HEK293T (cell line): ENCODE measurements around the gene PRKAR1B.

Experiments used
- CTCF ChIA-PET: fragments of 350-600 bp; formaldehyde crosslinking; extraction: SDS; loops from one replicate; lab custom pipeline; 2021; ENCODE audit warnings: antibody characterized with exemption, inconsistent platforms; lab: Yijun Ruan, JAX
- POLR2A ChIA-PET: fragments of 350-600 bp; formaldehyde crosslinking; extraction: SDS; loops from one replicate; lab custom pipeline; 2020; ENCODE audit warnings: antibody characterized with exemption, inconsistent platforms; lab: Yijun Ruan, JAX
- DNase-seq: peaks from one replicate; pipeline ENCODE4 v3.0.0; 2012; ENCODE audit warnings: mixed read lengths; ENCODE audit errors: extremely low spot score
- ARNT ChIP-seq: fragments of 450-650 bp; IDR thresholded peaks from 2 replicates; pipeline ENCODE4 v1.6.1; 2017; ENCODE audit warnings: mild to moderate bottlenecking
- BHLHE40 ChIP-seq: fragments of 450-650 bp; IDR thresholded peaks from 2 replicates; pipeline ENCODE4 v1.6.1; 2016; ENCODE audit warnings: mild to moderate bottlenecking, moderate library complexity, borderline replicate concordance
- CTBP1 ChIP-seq: fragments of 450-650 bp; IDR thresholded peaks from 2 replicates; pipeline ENCODE4 v1.6.1; 2016; ENCODE audit warnings: borderline replicate concordance
- ELF4 ChIP-seq: fragments of 450-650 bp; IDR thresholded peaks from 2 replicates; pipeline ENCODE4 v1.6.1; 2017; ENCODE audit warnings: antibody characterized with exemption
- FOXA1 ChIP-seq: fragments of 450-650 bp; IDR thresholded peaks from 2 replicates; pipeline ENCODE4 v1.6.1; 2016; ENCODE audit warnings: mild to moderate bottlenecking
- FOXK2 ChIP-seq: fragments of 450-650 bp; IDR thresholded peaks from 2 replicates; pipeline ENCODE4 v1.6.1; 2016; ENCODE audit warnings: mild to moderate bottlenecking
- FOXM1 ChIP-seq: fragments of 450-650 bp; IDR thresholded peaks from 2 replicates; pipeline ENCODE4 v1.6.1; 2017; ENCODE audit warnings: mild to moderate bottlenecking, borderline replicate concordance
- HDGF ChIP-seq: fragments of 450-650 bp; IDR thresholded peaks from 2 replicates; pipeline ENCODE4 v1.6.1; 2017; ENCODE audit warnings: antibody characterized with exemption, borderline replicate concordance
- L3MBTL2 ChIP-seq: fragments of 450-650 bp; conservative IDR thresholded peaks from 2 replicates; pipeline ENCODE4 v1.6.1; 2016; ENCODE audit warnings: mild to moderate bottlenecking
- LEF1 ChIP-seq: fragments of 450-650 bp; IDR thresholded peaks from 2 replicates; pipeline ENCODE4 v1.6.1; 2017; ENCODE audit warnings: mild to moderate bottlenecking, borderline replicate concordance
- NFRKB ChIP-seq: fragments of 450-650 bp; IDR thresholded peaks from 2 replicates; pipeline ENCODE4 v1.6.1; 2016; ENCODE audit warnings: mild to moderate bottlenecking, moderate library complexity
- SP1 ChIP-seq: fragments of 450-650 bp; IDR thresholded peaks from 2 replicates; pipeline ENCODE4 v1.6.1; 2017
- SUZ12 ChIP-seq: fragments of 450-650 bp; IDR thresholded peaks from 2 replicates; pipeline ENCODE4 v1.6.1; 2016; ENCODE audit warnings: mild to moderate bottlenecking
- TARDBP ChIP-seq: fragments of 450-650 bp; IDR thresholded peaks from 2 replicates; pipeline ENCODE4 v1.6.1; 2016
- ZNF384 ChIP-seq: fragments of 450-650 bp; IDR thresholded peaks from 2 replicates; pipeline ENCODE4 v1.6.1; 2016
- TF ChIP-seq, protein P1 (sequence below): fragments of 450-650 bp; IDR thresholded peaks from 2 replicates; pipeline ENCODE4 v1.6.1; 2016

The PRKAR1B gene

DNA sequence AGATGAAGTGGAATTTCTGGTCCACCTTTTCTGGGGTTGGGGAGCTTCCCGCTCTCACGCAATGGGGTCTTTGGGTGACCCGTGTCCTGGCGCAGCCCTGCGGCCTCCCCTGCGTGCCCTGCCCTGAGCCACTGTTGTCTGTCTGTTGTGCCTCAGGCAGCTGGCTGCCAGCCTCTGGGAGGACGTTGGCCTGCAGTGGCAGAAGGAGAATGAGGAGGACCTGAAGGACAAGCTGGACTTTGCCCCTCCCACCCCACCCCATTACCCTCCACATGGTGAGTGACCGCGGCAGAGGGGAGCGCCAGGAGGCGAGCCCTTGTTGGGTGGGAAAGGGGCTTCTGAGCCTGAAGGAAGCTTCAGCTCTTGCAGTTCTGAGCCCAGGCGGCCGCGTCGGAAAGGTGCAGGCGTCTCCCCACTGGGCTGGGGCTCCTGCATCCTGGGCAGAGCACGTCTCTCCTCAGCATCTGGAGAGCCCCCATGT, 14.2 kb upstream of the PRKAR1B start:
- no peak for DNase-seq
- no peak for TF ChIP-seq HDGF
- TF ChIP-seq FOXA1, result no peak
- TF ChIP-seq, protein P1, sequence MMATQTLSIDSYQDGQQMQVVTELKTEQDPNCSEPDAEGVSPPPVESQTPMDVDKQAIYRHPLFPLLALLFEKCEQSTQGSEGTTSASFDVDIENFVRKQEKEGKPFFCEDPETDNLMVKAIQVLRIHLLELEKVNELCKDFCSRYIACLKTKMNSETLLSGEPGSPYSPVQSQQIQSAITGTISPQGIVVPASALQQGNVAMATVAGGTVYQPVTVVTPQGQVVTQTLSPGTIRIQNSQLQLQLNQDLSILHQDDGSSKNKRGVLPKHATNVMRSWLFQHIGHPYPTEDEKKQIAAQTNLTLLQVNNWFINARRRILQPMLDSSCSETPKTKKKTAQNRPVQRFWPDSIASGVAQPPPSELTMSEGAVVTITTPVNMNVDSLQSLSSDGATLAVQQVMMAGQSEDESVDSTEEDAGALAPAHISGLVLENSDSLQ, result no peak
- TF ChIP-seq TARDBP, result no peak
- no peak for TF ChIP-seq NFRKB
- no peak for TF ChIP-seq FOXK2
- TF ChIP-seq LEF1, result no peak
- no peak for TF ChIP-seq SUZ12
- no peak for TF ChIP-seq ELF4
- POLR2A ChIA-PET, result no interaction called here
- CTCF ChIA-PET, result no interaction called here

DNA sequence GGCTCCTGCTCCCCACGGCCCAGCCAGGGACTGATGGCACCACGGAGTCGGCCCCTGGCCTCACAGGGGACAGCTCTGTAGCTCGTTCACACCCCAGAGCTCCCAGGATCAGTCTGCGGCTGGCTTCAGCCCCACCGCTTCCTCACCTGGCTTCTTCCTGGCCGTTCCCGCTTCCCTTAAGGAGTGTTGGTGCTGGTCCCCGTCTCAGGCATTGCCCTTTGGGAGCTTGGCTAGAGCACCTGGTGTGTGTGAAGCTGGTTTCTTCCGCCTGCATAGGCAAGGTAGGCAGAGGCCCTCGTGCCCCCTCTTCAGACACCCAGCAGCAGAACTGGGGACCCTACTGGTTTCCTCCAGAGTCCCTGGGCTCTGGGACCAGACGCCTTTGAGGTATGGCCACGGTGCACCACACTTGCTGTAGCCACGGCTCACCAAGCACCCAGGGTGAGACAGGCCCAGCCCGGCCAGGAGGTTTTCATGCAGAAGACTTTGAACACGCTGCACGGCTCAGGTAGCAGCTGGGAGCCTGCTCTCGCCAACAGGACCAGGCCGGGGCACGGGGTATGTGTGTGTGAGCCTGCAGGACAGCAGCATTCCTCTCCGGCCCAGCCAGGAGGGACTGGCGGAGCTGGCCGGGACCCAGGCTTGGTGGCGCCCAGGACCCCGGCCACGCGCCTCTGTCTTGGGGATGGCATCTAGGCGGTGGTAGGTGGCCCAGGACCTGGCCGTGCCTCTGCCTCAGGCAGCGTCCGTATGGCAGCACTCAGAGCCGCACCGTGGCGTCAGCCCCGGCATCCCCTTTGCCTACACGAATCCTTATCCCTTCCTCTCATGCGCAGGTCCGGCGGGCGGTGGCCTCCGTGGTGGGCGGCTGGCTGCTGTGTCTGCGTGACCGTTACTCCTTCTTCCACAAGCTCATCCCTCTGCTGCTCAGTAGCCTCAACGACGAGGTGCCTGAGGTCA, 13.2 kb upstream of the PRKAR1B start:
- no peak for TF ChIP-seq FOXA1
- TF ChIP-seq FOXM1, result no peak
- no peak for TF ChIP-seq SP1
- TF ChIP-seq, protein P1, result no peak
- no peak for TF ChIP-seq BHLHE40
- TF ChIP-seq ZNF384, result no peak
- TF ChIP-seq NFRKB, result no peak
- TF ChIP-seq HDGF, result no peak
- TF ChIP-seq LEF1, result no peak
- TF ChIP-seq L3MBTL2, result no peak
- TF ChIP-seq FOXK2, result no peak
- no peak for TF ChIP-seq SUZ12
- no peak for TF ChIP-seq ELF4
- no peak for TF ChIP-seq ARNT
- no peak for DNase-seq
- ChIA-PET CTCF (no interaction called here), POLR2A (no interaction called here)

DNA sequence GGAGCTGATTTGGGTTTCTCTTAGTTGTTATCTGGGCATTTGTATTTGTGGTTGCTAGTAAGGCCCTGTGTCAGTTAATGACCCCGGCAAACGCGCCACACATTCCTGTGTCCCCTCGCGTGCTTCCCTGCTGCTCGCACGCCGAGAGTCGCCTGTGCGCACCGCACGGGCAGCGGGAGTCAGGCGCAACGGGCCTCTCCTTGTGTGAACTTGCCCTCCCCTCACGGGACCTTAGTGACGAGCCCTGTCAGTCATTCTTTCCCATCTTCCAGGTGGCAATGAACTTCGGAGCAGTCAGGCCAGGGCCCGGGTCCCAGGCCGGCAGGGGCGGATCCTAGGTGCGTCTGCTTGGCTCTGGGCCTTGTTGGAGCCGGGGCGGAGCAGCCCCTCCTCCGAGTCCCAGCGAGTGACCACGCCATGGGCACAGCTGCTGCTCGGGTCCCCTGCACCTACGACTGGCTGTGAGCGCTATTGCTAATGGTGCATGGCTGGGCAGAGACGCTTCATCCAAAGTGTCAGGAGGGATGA, 12.4 kb upstream of the PRKAR1B start:
- DNase-seq, result no peak
- CTCF ChIA-PET, result no interaction called here
- no peak for TF ChIP-seq FOXK2
- TF ChIP-seq SP1, result no peak
- no peak for TF ChIP-seq ARNT
- no peak for TF ChIP-seq LEF1
- TF ChIP-seq FOXA1, result no peak
- TF ChIP-seq ELF4, result no peak
- no peak for TF ChIP-seq TARDBP
- no peak for TF ChIP-seq CTBP1
- TF ChIP-seq NFRKB, result no peak
- no peak for TF ChIP-seq L3MBTL2
- no peak for TF ChIP-seq SUZ12
- no peak for TF ChIP-seq ZNF384
- TF ChIP-seq, protein P1, result no peak
- TF ChIP-seq HDGF, result no peak
- no peak for TF ChIP-seq FOXM1
- TF ChIP-seq BHLHE40, result no peak
- POLR2A ChIA-PET, result no interaction called here

DNA sequence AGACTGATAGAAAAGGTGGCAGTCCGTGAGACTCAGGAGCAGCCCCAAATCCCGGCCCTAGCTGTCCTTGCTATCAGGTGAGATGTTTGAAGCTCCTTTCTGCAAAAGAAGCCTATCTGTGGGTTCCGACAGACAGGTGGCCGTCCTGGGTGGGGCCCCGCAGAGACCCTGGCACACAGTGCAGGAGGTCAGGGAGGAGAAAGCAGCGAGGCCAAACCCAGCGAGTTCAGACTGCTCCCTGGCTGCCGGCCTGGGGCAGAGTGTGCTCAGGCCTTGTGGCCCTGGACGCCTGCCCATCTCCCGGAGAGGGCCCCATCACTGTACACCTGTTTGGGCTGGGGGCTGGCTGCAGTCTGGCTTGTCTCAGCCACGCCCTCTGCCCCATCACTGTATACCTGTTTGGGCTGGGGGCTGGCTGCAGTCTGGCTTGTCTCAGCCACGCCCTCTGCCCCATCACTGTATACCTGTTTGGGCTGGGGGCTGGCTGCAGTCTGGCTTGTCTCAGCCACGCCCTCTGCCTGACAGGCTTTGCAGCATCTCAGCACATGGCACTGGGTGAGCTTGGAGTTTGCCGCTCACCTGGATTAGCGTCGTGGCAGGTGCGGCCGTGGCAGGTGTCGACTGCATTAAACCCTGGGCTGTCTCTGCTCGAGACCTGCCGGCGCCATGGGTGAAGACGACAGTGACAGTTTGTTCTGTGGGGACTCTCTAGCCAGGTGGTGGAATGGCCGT, 11.8 kb upstream of the PRKAR1B start:
- ChIA-PET CTCF (no interaction called here), POLR2A (no interaction called here)
- no peak for DNase-seq
- TF ChIP-seq, protein P1, result no peak
- TF ChIP-seq CTBP1 (no peak), HDGF (no peak), SUZ12 (no peak), ELF4 (no peak), TARDBP (no peak), L3MBTL2 (no peak), FOXA1 (no peak)

DNA sequence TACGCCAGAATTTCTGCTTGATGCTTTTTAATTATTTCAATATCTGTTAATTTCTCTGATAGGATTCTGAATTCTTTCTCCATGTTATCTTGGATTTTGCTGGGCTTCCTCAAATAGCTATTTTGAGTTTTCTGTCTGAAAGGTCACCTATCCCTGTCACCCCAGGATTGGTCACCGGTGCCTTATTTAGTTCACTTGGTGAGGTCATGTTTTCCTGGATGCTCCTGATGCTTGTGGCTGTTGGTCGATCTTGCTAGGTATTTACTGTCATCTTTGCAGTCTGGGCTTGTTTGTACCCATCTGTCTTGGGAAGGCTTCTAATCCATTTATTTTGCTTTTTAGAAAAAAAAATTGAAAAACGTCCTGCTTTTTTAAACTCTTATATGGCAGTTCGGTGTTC, 11.2 kb upstream of the PRKAR1B start:
- ChIA-PET CTCF (no interaction called here), POLR2A (no interaction called here)
- DNase-seq, result no peak
- no peak for TF ChIP-seq FOXM1
- TF ChIP-seq TARDBP, result no peak
- TF ChIP-seq NFRKB, result no peak
- no peak for TF ChIP-seq ZNF384
- TF ChIP-seq SP1, result no peak
- TF ChIP-seq ELF4, result no peak
- no peak for TF ChIP-seq L3MBTL2
- TF ChIP-seq, protein P1, result no peak
- no peak for TF ChIP-seq ARNT
- no peak for TF ChIP-seq FOXK2
- no peak for TF ChIP-seq FOXA1
